ENCODE measurements around the gene ERI3. TPM values are rescaled to one million over a fixed set of nuclear protein-coding genes. Genes with fewer than 3 reads are reported as not detected.

Gene ERI3
- total and polyA plus RNA-seq, 2 of the 4 experiments (the other 2 are of a cell fraction), result 56.6 to 70.9 TPM

- Histone ChIP-seq H3K4me2 (ENCODE audit: low read depth, low read length) (no peak overlapping the region), H4K91ac (ENCODE audit: insufficient read depth, low read depth, low read length) (no peak overlapping the region), H3K23ac (ENCODE audit: low read depth, low read length) (no peak overlapping the region), H2BK20ac (ENCODE audit: low read depth, low read length) (no peak overlapping the region), H3K9me3 (ENCODE audit: control insufficient read depth, insufficient read depth, low read length) (no peaks in the 10 kb centered on the region), H2AK5ac (ENCODE audit: low read depth, low read length) (no peak overlapping the region), H3K4ac (ENCODE audit: low read depth, low read length) (no peak overlapping the region), H4K5ac (ENCODE audit: low read depth, low read length) (no peak overlapping the region), H2AFZ (replicated peaks; ENCODE audit: low read length, poor library complexity) (no peak overlapping the region), H2BK15ac (ENCODE audit: low read depth, low read length) (no peak overlapping the region), H3K14ac (replicated peaks; ENCODE audit: low read depth, low read length) (no peak overlapping the region), H3K9ac (ENCODE audit: low read depth, low read length) (no peak overlapping the region), H2AK9ac (replicated peaks; ENCODE audit: low read depth, low read length, poor library complexity) (no peak overlapping the region), H3K9me1 (ENCODE audit: insufficient read depth, low read length) (peaks cover 15% of the 10 kb centered on the region), H3K18ac (ENCODE audit: low read depth, low read length) (no peak overlapping the region), H4K20me1 (ENCODE audit: insufficient read depth, low read length) (peaks cover 4% of the 10 kb centered on the region; the same call in 1 of the 2 replicates), H3K56ac (ENCODE audit: extremely low read depth, insufficient read depth, low read length) (no peak overlapping the region), H2BK5ac (ENCODE audit: low read depth, low read length, poor library complexity, severe bottlenecking) (no peak overlapping the region), H3K4me3 (ENCODE audit: insufficient read depth, low read depth, low read length) (no peak overlapping the region), H3K4me1 (ENCODE audit: control insufficient read depth, insufficient read depth, low read length) (peaks cover 11% of the 10 kb centered on the region), H3K36me3 (ENCODE audit: control insufficient read depth, insufficient read depth, low read length) (peaks cover 8% of the 10 kb centered on the region), H3K79me1 (ENCODE audit: low read depth in 1 of 2, low read length in 2 of 2) (peaks cover 0 to 3% of the 10 kb centered on the region in 2 experiments; a peak in 1 of 4 replicates), H3K27ac (ENCODE audit: insufficient read depth, low read length) (no peak overlapping the region), H4K8ac (ENCODE audit: low read depth in 2 of 2, low read length in 2 of 2) (no peak overlapping the region), H3K27me3 (ENCODE audit: control insufficient read depth, insufficient read depth, low read length) (no peaks in the 10 kb centered on the region), H2BK120ac (ENCODE audit: low read depth, low read length) (no peak overlapping the region)
- in situ Hi-C loops (cut with MboI; ENCODE audit: low sequenced_read_pairs), result no loop called here
- ATAC-seq (ENCODE audit: low read depth), result no peak
- no TSS peak for BruUV-seq (replicated peaks)
- CTCF ChIA-PET, result no interaction called here
- WGBS, 2 experiments (ENCODE audit: extremely low coverage in 2 of 2, insufficient read length in 1 of 2), result 100% methylated on average over 3 of the region's 7 CpGs; no CpG with 5 or more reads in 1 of the 2 experiments
- dilution Hi-C loops (cut with HindIII; ENCODE audit: low sequenced_read_pairs, unreplicated experiment), result no loop called here
- POLR2A ChIA-PET (ENCODE audit: unreplicated experiment), result no interaction called here
- intact Hi-C loops (cut with micrococcal nuclease), result no loop called here
- DNase-seq, result no peak
- no peak for TF ChIP-seq FOS (IDR thresholded peaks at IDR 0.05; ENCODE audit: low read depth, low read length)
- TF ChIP-seq CTCF (conservative IDR thresholded peaks at IDR 0.05; ENCODE audit: low read depth, low read length), result no peak
- no peak for TF ChIP-seq MAZ (IDR thresholded peaks at IDR 0.05; ENCODE audit: borderline replicate concordance, low read depth, low read length)
- no peak for TF ChIP-seq RFX5 (IDR thresholded peaks at IDR 0.05; ENCODE audit: low read depth, low read length)
- no peak for TF ChIP-seq ELK1 (IDR thresholded peaks at IDR 0.05; ENCODE audit: borderline replicate concordance, low read depth, low read length)
- TF ChIP-seq SMC3 (IDR thresholded peaks at IDR 0.05; ENCODE audit: low read depth, low read length), result no peak
- no peak for TF ChIP-seq USF2 (IDR thresholded peaks at IDR 0.05; ENCODE audit: low read depth, low read length)
Observed at GRCh38 chr1:44243782-44244495, 111.1 kb downstream of the ERI3 start.

Measured in IMR-90 (cell line).